CD14-positive monocyte (primary cell): ENCODE results near the gene ERFL. TPM values are rescaled to one million over a fixed set of nuclear protein-coding genes. Genes with fewer than 3 reads are reported as not detected.

ENCODE experiments used
- DNase-seq, 3 donors: peaks; one replicate each; pipeline ENCODE4 v3.0.0-alpha.2; 2011 to 2022
- H2AFZ ChIP-seq: 2 replicates; pipeline ENCODE4 v1.6.0; 2012; ENCODE audit warnings: mild to moderate bottlenecking, low read depth, low read length, inconsistent platforms; ENCODE audit not compliant: insufficient read depth, poor library complexity, severe bottlenecking
- H3K27ac ChIP-seq, 2 donors: 1 replicate in 1 of 2; 2 replicates in 1 of 2; pipeline ENCODE4 v1.5.1; 2012 to 2013; ENCODE audit warnings: low read length in 2 of 2, control low read depth in 1 of 2, inconsistent platforms in 1 of 2, low read depth in 1 of 2, mild to moderate bottlenecking in 1 of 2
- H3K27me3 ChIP-seq, 2 donors: one replicate each; pipeline versions ENCODE4 v1.6.0 to v1.6.1; 2011 to 2013; ENCODE audit warnings: low read length in 2 of 2; ENCODE audit not compliant: control insufficient read depth in 2 of 2, insufficient read depth in 2 of 2
- H3K36me3 ChIP-seq, 2 donors: replicated peaks in 1 of 2; 1 replicate in 1 of 2; 2 replicates in 1 of 2; pipeline versions ENCODE4 v1.5.1 to v1.6.1; 2012 to 2013; ENCODE audit warnings: low read length in 2 of 2, control low read depth in 1 of 2, inconsistent platforms in 1 of 2, mild to moderate bottlenecking in 1 of 2; ENCODE audit not compliant: insufficient read depth in 2 of 2, control insufficient read depth in 1 of 2
- H3K4me1 ChIP-seq, 2 donors: 1 replicate in 1 of 2; 2 replicates in 1 of 2; pipeline versions ENCODE4 v1.5.1 to v1.6.1; 2012 to 2013; ENCODE audit warnings: low read length in 2 of 2, control low read depth in 1 of 2, inconsistent platforms in 1 of 2, mild to moderate bottlenecking in 1 of 2, moderate library complexity in 1 of 2; ENCODE audit not compliant: insufficient read depth in 2 of 2, control insufficient read depth in 1 of 2
- H3K4me2 ChIP-seq: replicated peaks from 2 replicates; pipeline ENCODE3; 2012; ENCODE audit warnings: low read length, moderate library complexity, mild to moderate bottlenecking; ENCODE audit not compliant: poor library complexity, severe bottlenecking; ENCODE audit errors: extremely low read depth
- H3K4me3 ChIP-seq, 3 experiments: fragments of 200-600 bp in 1 of 3; sonication (generic) in 1 of 3; replicated peaks in 1 of 3; 1 replicate in 2 of 3; 2 replicates in 1 of 3; pipeline ENCODE4 v1.5.1; 2011 to 2013; ENCODE audit warnings: low read length in 3 of 3, mild to moderate bottlenecking in 3 of 3, control low read depth in 2 of 3, low read depth in 2 of 3, inconsistent platforms in 1 of 3, moderate library complexity in 1 of 3
- H3K79me2 ChIP-seq: 2 replicates; pipeline ENCODE4 v1.6.0; 2012; ENCODE audit warnings: mild to moderate bottlenecking, control low read depth, inconsistent platforms, low read length, moderate library complexity; ENCODE audit not compliant: insufficient read depth
- H3K9ac ChIP-seq: 2 replicates; pipeline ENCODE4 v1.6.0; 2017; ENCODE audit warnings: low read length, mild to moderate bottlenecking; ENCODE audit not compliant: insufficient read depth, poor library complexity, severe bottlenecking
- H3K9me3 ChIP-seq, 2 donors: replicated peaks in 1 of 2; 1 replicate in 1 of 2; 2 replicates in 1 of 2; pipeline versions ENCODE4 v1.5.1 to v1.6.1; 2012 to 2013; ENCODE audit warnings: low read length in 2 of 2, control low read depth in 1 of 2; ENCODE audit not compliant: control insufficient read depth in 1 of 2, insufficient read depth in 1 of 2
- H4K20me1 ChIP-seq: 2 replicates; pipeline ENCODE4 v1.6.0; 2012; ENCODE audit warnings: mild to moderate bottlenecking, low read length, control low read depth, moderate library complexity; ENCODE audit not compliant: insufficient read depth
- H3K27ac Mint-ChIP-seq, 7 donors: one replicate each; pipeline ENCODE4 v1.8.0; 2020; ENCODE audit warnings: mild to moderate bottlenecking in 7 of 7, mixed read lengths in 7 of 7, moderate library complexity in 6 of 7, inconsistent platforms in 2 of 7
- H3K27me3 Mint-ChIP-seq, 3 donors: one replicate each; pipeline ENCODE4 v1.8.0; 2021 to 2022; ENCODE audit warnings: low read depth in 3 of 3, mild to moderate bottlenecking in 3 of 3, mixed read lengths in 3 of 3, moderate library complexity in 3 of 3, inconsistent platforms in 1 of 3
- H3K36me3 Mint-ChIP-seq, 2 donors: one replicate each; pipeline ENCODE4 v1.8.0; 2020; ENCODE audit warnings: mixed read lengths in 2 of 2, inconsistent platforms in 1 of 2, mild to moderate bottlenecking in 1 of 2
- H3K4me1 Mint-ChIP-seq: one replicate; pipeline ENCODE4 v1.8.0; 2020; ENCODE audit warnings: mild to moderate bottlenecking, mixed read lengths
- H3K4me3 Mint-ChIP-seq, 2 donors: one replicate each; pipeline ENCODE4 v1.8.0; 2020; ENCODE audit warnings: mild to moderate bottlenecking in 2 of 2, mixed read lengths in 2 of 2, moderate library complexity in 1 of 2
- H3K9me3 Mint-ChIP-seq, 7 donors: one replicate each; pipeline ENCODE4 v1.8.0; 2020 to 2022; ENCODE audit warnings: mixed read lengths in 7 of 7, mild to moderate bottlenecking in 6 of 7, moderate library complexity in 6 of 7, inconsistent platforms in 2 of 7
- WGBS: methylation state at CpG from one replicate; pipeline ENCODE4 v1.1.5; 2013; ENCODE audit warnings: missing lambda C conversion rate; ENCODE audit not compliant: insufficient coverage; 5-methylcytosine and 5-hydroxymethylcytosine counted together
- intact Hi-C, 2 donors: fragments of 100-400 bp; cut with micrococcal nuclease; formaldehyde crosslinking; loops; one replicate each; pipeline versions ENCODE4 v1.15.0 to v1.15.1; 2023
- polyA plus RNA-seq, 3 donors: library from polyadenylated mRNA; depleted of rRNA in 1 of 3; unstranded in 2 of 3; stranded (reverse) in 1 of 3; fragments of 300-500 nt in 2 of 3; fragments of >200 nt in 1 of 3; fragmentation: Illumina TruSeq in 2 of 3; gene quantifications; 1 replicate in 2 of 3; 2 replicates in 1 of 3; pipeline ENCODE4 v1.2.3, GENCODE V29; 2012 to 2021
- TF ChIP-seq, protein P1 (sequence below): fragments of 200-600 bp; IDR thresholded peaks from one replicate; pipeline ENCODE4 v1.8.0; 2022; ENCODE audit warnings: antibody characterized with exemption, mild to moderate bottlenecking

ERFL gene
- polyA plus RNA-seq, 3 donors, result not detected

GRCh38 chr19:41908724-41909464, 19.4 kb downstream of the ERFL start:
- peaks cover 88% of the 10 kb centered on the region for H4K20me1 ChIP-seq
- H3K4me3 ChIP-seq, result no peak overlapping the region
- WGBS, result 92% methylated on average over 4 of the region's 11 CpGs
- TF ChIP-seq, protein P1, sequence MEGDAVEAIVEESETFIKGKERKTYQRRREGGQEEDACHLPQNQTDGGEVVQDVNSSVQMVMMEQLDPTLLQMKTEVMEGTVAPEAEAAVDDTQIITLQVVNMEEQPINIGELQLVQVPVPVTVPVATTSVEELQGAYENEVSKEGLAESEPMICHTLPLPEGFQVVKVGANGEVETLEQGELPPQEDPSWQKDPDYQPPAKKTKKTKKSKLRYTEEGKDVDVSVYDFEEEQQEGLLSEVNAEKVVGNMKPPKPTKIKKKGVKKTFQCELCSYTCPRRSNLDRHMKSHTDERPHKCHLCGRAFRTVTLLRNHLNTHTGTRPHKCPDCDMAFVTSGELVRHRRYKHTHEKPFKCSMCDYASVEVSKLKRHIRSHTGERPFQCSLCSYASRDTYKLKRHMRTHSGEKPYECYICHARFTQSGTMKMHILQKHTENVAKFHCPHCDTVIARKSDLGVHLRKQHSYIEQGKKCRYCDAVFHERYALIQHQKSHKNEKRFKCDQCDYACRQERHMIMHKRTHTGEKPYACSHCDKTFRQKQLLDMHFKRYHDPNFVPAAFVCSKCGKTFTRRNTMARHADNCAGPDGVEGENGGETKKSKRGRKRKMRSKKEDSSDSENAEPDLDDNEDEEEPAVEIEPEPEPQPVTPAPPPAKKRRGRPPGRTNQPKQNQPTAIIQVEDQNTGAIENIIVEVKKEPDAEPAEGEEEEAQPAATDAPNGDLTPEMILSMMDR, result no peak
- H3K4me3 Mint-ChIP-seq, result no peak overlapping the region
- H3K79me2 ChIP-seq, result no peaks in the 10 kb centered on the region
- peaks cover 0 to 5% of the 10 kb centered on the region in 2 donors for H3K9me3 ChIP-seq
- peaks cover 37 to 41% of the 10 kb centered on the region in 2 donors for H3K36me3 ChIP-seq
- no peaks in the 10 kb centered on the region for H3K4me1 ChIP-seq
- peaks cover 4 to 40% (median 36%) of the 10 kb centered on the region in 3 donors for H3K27me3 Mint-ChIP-seq
- H3K9ac ChIP-seq, result no peak overlapping the region
- intact Hi-C loops, result no loop called here
- peaks cover 0 to 4% (median 0%) of the 10 kb centered on the region in 7 donors for H3K9me3 Mint-ChIP-seq
- no peak overlapping the region for H2AFZ ChIP-seq
- no peak overlapping the region for H3K27ac ChIP-seq
- peaks cover 19% of the 10 kb centered on the region for H3K4me1 Mint-ChIP-seq
- H3K4me2 ChIP-seq, result no peak overlapping the region
- H3K27me3 ChIP-seq, result peaks cover 13 to 30% of the 10 kb centered on the region in 2 donors
- no peak overlapping the region for H3K27ac Mint-ChIP-seq
- peaks cover 38 to 39% of the 10 kb centered on the region in 2 donors for H3K36me3 Mint-ChIP-seq
- no peak for DNase-seq

- Histone ChIP-seq H2AFZ (no peak overlapping the region), H4K20me1 (peaks cover 91% of the 10 kb centered on the region), H3K4me2 (no peak overlapping the region), H3K4me1 (no peaks in the 10 kb centered on the region), H3K9me3 (peaks cover 0 to 5% of the 10 kb centered on the region in 2 donors), H3K27ac (no peak overlapping the region), H3K4me3 (no peak overlapping the region), H3K9ac (no peak overlapping the region), H3K79me2 (no peaks in the 10 kb centered on the region), H3K27me3 (peaks cover 8 to 23% of the 10 kb centered on the region in 2 donors), H3K36me3 (peaks cover 45 to 48% of the 10 kb centered on the region in 2 donors)
- H3K4me3 Mint-ChIP-seq, result no peak overlapping the region
- peaks cover 0 to 6% (median 0%) of the 10 kb centered on the region in 7 donors for H3K9me3 Mint-ChIP-seq
- H3K27ac Mint-ChIP-seq, result no peak overlapping the region
- intact Hi-C loops, result no loop called here
- no peak for DNase-seq
- 95% methylated on average over 23 of the region's 25 CpGs for WGBS
- H3K4me1 Mint-ChIP-seq, result peaks cover 19% of the 10 kb centered on the region
- peaks cover 4 to 33% (median 30%) of the 10 kb centered on the region in 3 donors for H3K27me3 Mint-ChIP-seq
- TF ChIP-seq, protein P1, result no peak
- H3K36me3 Mint-ChIP-seq, result peaks cover 46% of the 10 kb centered on the region in 2 donors
Measured at GRCh38 chr19:41907994-41908615, 20.1 kb downstream of the ERFL start.
